GM19468 (cell line): ENCODE measurements around the gene SBDS.
A peak's percentile ranks its signal among the peaks of the same experiment; 100 is the strongest.
"Not testable (repeated sequence)": the region's sequence is repeated elsewhere in the genome, so short reads cannot be mapped to it uniquely, and the experiment has no call there.

Experiments
- ATAC-seq: cut with Tn5 transposase; IDR thresholded peaks from one replicate; pipeline ENCODE4 v1.9.1; 2021; ENCODE audit warnings: mild to moderate bottlenecking, moderate library complexity, moderate number of reproducible peaks; ENCODE audit not compliant: unreplicated experiment; ENCODE audit errors: extremely low read depth

Gene SBDS

GRCh38 chr7:66995050-66995776, at the start of gene SBDS:
Gene SBDS (minus strand): TSS chr7:66995586. CDS start chr7:66995417, 169 bp downstream.
- ATAC-seq: peak; percentile 61

- not testable (repeated sequence) for ATAC-seq
Observed at GRCh38 chr7:67043559-67043930, 48.2 kb upstream of the SBDS start.

- ATAC-seq: not testable (repeated sequence)
Observed at GRCh38 chr7:67042781-67043558, 47.6 kb upstream of the SBDS start.

- ATAC-seq: not testable (repeated sequence)
Observed at GRCh38 chr7:67040832-67041231, 45.4 kb upstream of the SBDS start.

- not testable (repeated sequence) for ATAC-seq
Observed at GRCh38 chr7:67036432-67037395, 41.3 kb upstream of the SBDS start.

DNA sequence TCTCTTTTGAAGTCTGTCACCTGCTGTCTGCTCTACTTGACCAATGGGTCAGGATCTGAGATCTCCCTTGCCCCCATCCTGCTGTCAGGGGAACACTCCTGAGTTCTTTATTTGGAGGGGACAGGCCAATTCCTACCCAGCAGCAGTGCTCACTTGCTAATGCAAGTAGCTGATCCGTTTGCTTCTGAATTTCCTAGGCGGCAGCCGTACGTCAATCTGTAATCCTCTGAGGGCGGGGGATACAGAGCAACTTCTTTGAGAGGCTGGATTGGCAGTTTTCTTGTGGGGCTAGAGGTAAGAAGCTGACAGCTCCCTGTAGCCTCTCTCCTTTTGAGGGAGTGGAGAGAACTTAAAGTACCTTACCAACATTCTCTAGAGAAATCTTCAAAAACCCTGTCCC, 37.9 kb upstream of the SBDS start:
- ATAC-seq: no peak

- ATAC-seq: not testable (repeated sequence)
Observed at GRCh38 chr7:67031685-67032084, 36.3 kb upstream of the SBDS start.

- ATAC-seq: not testable (repeated sequence)
Observed at GRCh38 chr7:67025459-67025858, 30.1 kb upstream of the SBDS start.

DNA sequence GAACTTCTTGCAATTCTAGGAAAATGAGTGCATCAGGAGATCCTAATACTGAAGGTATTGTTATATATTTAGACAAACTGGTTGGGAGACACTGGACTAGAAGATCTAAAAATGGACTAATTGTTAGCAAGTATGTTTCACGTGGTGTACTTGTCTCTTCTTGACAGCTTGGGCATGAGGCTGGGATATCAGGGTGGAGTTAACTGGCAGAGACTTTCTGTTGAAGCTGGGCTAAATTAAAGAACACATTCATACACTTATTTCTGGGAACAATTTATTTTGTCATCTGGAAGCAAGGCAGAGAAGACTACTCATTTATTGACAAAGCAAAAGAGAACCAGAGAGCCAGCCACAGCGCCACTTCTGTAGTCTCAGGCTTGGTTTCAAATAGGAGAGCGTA, 27.1 kb upstream of the SBDS start:
- ATAC-seq: no peak

- ATAC-seq: no peak
Observed at GRCh38 chr7:67021260-67021659, 25.9 kb upstream of the SBDS start.

- ATAC-seq: no peak
Observed at GRCh38 chr7:67019562-67020390, 24.4 kb upstream of the SBDS start.

DNA sequence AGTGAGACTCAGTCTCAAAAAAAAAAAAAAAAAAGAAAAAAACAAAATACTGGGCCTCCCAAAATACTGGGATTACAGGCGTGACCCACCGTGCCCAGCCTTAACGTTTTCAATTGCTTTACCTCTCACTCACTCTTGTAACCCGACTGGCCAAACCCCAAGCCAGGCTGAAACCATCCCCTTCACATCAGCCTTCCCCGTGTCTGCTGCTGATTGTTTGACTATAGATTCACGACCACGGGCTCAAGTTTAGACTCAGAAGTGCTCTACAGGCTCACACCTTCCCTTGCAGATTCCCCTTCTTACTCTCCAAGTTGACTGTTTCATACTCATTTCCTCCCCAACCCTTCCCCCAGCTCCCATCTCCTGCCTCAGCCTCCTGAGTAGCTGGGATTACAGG, 23.6 kb upstream of the SBDS start:
- ATAC-seq: no peak

- ATAC-seq: not testable (repeated sequence)
Observed at GRCh38 chr7:67017971-67018370, 22.6 kb upstream of the SBDS start.

DNA sequence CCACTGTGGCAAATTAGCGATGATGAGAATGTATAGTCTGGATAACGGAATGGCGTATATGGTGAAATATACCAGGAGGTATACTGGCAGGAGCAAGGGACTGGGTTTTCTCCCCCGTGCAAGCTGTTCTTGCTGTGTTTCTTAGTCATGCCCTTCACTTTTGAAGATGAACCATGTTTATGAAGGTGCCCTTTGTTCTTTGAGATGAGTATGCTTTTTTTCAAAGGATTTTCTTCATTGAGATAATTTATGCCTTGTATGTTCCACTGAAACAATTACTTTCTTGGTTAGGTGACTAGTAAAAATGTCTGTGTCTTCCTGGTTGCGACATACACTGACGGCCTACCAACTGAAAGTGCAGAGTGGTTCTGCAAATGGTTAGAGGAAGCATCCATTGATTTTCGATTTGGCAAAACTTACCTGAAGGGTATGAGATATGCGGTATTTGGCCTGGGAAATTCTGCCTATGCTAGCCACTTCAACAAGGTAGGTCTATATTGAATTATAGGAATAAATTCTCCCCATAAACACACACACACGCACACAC, 18.8 kb upstream of the SBDS start:
- not testable (repeated sequence) for ATAC-seq

GRCh38 chr7:67009677-67010076, 14.3 kb upstream of the SBDS start:
- not testable (repeated sequence) for ATAC-seq

- ATAC-seq: no peak
Observed at GRCh38 chr7:67008260-67008659, 12.9 kb upstream of the SBDS start.

GRCh38 chr7:67006965-67007364, 11.6 kb upstream of the SBDS start:
- no peak for ATAC-seq

DNA sequence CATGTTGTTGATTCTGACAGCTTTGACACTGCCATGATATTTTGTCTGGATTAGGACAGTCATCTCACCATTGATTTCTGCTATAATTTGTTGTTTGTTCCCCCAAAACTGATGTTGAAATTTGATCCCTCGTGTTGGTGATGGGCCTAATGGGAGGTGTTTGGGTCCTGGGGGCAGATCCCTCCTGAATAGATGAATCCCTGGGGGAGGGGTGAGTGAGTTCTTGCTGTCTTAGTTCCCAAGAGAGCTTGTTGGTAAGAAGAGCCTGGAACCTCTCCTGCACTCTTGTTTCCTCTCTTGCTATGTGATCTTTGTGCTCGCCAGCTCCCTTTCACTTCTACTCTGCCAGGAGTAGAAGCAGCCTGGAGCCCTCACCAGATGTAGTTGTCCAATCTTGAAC, 8.8 kb upstream of the SBDS start:
- not testable (repeated sequence) for ATAC-seq

GRCh38 chr7:67000601-67001258, 5.3 kb upstream of the SBDS start:
- not testable (repeated sequence) for ATAC-seq
